Coronary artery (tissue), 2 donors: ENCODE data around the gene FEM1C.

Experiments used
- DNase-seq: peaks from one replicate; pipeline ENCODE4 v3.0.0-alpha.2; 2017; ENCODE audit warnings: low spot score
- H3K27ac ChIP-seq, 2 donors: fragments of 200-600 bp; sonication (generic); one replicate each; pipeline ENCODE4 v1.5.1; 2016 to 2019
- H3K4me3 ChIP-seq: fragments of 200-600 bp; sonication (generic); 2 replicates; pipeline ENCODE4 v1.5.1; 2016; ENCODE audit warnings: mild to moderate bottlenecking, moderate library complexity
- TF ChIP-seq, protein P1 (sequence below): fragments of 200-600 bp; sonication (generic); IDR thresholded peaks from one replicate; pipeline ENCODE4 v1.5.1; 2019; ENCODE audit warnings: antibody characterized with exemption

The FEM1C gene

DNA sequence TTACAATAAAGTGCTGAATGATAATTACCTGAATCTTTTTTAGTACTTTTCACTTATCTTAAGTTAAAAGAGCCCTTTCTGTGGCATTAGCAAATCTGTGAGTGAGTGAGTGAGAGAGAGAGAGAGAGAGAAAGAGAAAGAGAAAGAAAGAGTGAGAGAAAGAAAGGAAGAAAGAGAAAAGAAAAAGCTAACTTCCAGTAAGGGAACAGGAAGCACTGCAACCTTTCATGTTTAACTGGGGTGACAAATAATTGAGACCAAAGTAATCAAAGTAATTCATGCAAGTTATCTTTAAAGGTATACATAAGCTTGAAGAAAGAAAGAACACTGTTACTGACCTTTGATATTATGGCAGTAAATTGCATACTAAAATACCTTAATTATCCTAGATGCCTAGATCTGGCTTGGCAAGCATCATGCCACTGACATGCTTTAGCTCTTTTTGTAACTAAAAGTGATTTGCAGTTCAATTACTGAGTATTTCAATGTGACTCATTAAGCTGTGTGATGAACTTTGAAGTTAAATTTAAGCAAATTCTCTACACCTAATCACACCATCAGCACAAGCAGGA, 21.7 kb downstream of the FEM1C start:
- Histone ChIP-seq H3K4me3 (no peak overlapping the region), H3K27ac (no peak overlapping the region)
- TF ChIP-seq, protein P1, sequence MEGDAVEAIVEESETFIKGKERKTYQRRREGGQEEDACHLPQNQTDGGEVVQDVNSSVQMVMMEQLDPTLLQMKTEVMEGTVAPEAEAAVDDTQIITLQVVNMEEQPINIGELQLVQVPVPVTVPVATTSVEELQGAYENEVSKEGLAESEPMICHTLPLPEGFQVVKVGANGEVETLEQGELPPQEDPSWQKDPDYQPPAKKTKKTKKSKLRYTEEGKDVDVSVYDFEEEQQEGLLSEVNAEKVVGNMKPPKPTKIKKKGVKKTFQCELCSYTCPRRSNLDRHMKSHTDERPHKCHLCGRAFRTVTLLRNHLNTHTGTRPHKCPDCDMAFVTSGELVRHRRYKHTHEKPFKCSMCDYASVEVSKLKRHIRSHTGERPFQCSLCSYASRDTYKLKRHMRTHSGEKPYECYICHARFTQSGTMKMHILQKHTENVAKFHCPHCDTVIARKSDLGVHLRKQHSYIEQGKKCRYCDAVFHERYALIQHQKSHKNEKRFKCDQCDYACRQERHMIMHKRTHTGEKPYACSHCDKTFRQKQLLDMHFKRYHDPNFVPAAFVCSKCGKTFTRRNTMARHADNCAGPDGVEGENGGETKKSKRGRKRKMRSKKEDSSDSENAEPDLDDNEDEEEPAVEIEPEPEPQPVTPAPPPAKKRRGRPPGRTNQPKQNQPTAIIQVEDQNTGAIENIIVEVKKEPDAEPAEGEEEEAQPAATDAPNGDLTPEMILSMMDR: no peak
- no peak for DNase-seq

DNA sequence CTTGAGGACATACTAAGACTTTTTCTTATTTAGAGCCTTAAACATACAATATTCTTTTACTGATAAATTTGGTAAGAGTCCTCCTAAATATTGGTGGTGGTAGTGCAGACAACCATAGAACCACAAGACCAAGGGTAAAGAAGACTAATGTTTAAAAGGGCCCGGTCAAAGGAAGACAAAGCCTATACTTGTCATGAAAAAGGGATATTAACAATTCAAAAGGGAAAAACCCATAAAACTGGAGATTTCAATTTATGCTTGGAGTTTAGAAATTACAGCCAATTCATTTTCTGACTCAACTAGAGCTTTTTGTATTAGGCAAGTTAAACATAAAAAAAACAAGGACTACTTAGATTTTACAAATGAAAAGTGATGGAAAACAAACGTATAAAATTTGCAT, 24.4 kb downstream of the FEM1C start:
- Histone ChIP-seq H3K4me3 (no peak overlapping the region), H3K27ac (no peak overlapping the region)
- no peak for DNase-seq
- TF ChIP-seq, protein P1: no peak

DNA sequence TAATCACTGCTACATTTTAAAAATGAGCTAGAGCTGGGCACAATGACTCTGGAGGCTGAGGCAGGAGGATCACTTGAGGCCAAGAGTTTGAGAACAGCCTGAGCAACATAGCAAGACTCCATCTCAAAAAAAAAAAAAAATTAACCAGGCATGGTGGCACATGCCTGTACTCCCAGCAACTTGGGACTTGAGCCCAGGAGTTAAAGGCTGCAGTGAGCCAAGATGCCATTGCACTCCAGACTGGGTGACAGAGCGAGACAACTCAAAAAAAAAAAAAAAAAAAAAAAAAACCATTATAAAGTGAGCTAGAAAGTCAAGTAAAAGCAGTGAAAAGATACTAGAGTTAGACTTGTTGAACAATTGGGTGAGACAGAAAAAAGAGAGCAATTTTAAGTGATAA, 28.2 kb downstream of the FEM1C start:
- no peak overlapping the region for H3K27ac ChIP-seq
- no peak overlapping the region for H3K4me3 ChIP-seq
- TF ChIP-seq, protein P1: no peak
- DNase-seq: no peak

DNA sequence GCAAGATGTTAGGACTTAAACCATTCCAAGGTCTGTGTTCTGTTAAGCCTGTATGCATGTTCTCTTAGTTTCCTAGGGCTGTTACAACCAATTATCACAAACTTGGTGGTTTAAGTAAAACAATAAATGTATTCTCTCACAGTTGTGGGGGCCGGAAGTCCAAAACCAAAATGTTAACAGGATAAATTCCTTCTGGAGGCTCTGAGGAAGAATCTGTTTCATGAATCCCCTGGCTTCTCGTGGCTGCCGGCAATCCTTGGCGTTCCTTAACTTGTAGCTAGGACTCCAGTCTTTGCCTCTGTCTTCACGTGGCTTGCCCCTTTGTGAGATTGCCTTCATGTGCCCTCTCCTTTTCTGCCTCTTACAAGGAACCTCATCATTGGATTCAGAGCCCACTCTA, 30.4 kb downstream of the FEM1C start:
- H3K27ac ChIP-seq: no peak overlapping the region
- TF ChIP-seq, protein P1: no peak
- no peak overlapping the region for H3K4me3 ChIP-seq
- no peak for DNase-seq

DNA sequence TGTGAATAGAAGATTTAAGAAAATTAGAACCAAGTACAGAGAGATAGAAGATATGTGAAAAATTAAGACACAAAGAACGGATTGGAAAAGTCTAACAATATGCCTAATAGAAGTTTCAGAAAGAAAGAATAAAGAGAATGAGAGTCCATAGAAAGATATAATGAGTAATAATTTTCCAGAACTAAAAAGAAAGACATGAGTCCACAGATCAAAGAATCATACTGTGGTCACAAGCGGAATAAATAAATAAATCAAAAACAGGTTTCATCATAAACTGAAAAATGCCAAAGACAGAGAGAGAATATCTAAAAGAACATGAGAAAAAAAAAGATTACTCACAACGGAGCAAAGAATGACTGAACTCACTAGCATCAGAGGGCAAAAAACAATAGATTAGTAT, 32.9 kb downstream of the FEM1C start:
- no peak for DNase-seq
- no peak overlapping the region for H3K27ac ChIP-seq
- TF ChIP-seq, protein P1: no peak
- H3K4me3 ChIP-seq: no peak overlapping the region

DNA sequence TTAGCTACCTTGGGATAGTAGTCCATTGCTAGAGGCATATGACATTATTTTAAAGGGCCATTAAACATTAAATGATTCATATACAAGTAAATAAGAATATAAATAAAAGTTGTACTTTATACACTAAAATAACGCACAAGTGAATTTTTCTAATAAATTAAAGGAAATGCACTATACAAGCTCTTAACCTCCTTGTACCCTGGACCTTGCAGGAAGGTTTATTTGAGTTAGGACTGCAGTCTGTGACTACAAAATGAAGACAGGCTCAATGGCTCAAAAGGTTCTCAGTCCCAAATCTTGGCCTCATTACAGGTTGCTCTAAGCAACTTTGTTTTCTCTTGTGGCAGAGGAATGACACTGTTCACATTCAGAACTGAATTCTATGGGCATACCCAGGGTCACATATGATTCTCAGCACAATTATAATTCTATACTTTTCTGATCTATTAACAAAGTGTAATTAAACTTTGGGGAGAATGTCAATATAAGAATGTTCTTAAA, 34.4 kb downstream of the FEM1C start:
- Histone ChIP-seq H3K27ac (no peak overlapping the region), H3K4me3 (no peak overlapping the region)
- TF ChIP-seq, protein P1: no peak
- no peak for DNase-seq

DNA sequence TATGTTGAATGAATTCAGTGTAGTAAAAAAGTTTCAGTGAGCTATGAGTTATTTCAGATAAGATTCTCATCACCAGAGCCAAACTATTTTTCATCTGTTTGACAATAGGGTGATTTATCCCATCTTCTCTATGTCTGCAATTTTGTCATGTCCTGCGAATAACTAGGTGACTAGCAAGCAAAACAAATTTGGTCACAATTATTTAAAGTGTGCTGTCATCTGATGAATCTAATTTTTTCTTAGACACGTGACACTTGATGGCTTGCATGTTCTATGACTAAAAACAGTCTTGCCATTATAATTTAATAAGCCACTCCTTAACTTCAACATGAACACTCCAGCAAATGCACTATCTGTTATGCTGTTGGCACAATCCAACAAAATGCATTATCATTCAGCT, 35.0 kb downstream of the FEM1C start:
- TF ChIP-seq, protein P1: no peak
- H3K4me3 ChIP-seq: no peak overlapping the region
- DNase-seq: no peak
- H3K27ac ChIP-seq: no peak overlapping the region
